GM20000 (cell line): Measurements from ENCODE around the gene IGFL4.

Experiments used
- DNase-seq: peaks from one replicate; pipeline ENCODE4 v3.0.0; 2012; ENCODE audit warnings: low spot score
- TF ChIP-seq, protein P1 (sequence below): IDR thresholded peaks from 2 replicates; pipeline ENCODE4 v1.5.1; 2012; ENCODE audit warnings: mild to moderate bottlenecking, control low read depth; ENCODE audit errors: extremely low read depth, missing control alignments

Gene IGFL4

DNA sequence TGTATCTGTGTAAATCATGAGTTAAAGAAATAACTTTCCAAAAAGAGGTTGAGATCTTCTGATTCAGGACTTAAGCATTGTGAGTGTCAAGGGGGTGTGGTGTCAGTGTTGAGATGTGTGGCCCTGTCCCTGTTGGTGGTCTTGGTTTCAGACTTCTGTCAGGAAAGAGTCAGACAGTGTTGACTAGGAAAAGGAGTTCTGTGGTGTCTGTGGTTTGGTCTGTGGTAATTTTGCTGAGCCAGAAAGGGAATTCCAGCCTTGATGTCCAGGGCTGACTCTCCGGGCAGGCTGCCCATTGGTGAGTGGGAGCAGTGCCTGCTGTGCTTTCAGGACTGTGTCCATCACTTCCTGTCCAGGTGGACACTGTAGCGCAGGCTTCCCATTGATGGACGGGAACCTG, 39.8 kb upstream of the IGFL4 start:
- no peak for DNase-seq
- TF ChIP-seq, protein P1, sequence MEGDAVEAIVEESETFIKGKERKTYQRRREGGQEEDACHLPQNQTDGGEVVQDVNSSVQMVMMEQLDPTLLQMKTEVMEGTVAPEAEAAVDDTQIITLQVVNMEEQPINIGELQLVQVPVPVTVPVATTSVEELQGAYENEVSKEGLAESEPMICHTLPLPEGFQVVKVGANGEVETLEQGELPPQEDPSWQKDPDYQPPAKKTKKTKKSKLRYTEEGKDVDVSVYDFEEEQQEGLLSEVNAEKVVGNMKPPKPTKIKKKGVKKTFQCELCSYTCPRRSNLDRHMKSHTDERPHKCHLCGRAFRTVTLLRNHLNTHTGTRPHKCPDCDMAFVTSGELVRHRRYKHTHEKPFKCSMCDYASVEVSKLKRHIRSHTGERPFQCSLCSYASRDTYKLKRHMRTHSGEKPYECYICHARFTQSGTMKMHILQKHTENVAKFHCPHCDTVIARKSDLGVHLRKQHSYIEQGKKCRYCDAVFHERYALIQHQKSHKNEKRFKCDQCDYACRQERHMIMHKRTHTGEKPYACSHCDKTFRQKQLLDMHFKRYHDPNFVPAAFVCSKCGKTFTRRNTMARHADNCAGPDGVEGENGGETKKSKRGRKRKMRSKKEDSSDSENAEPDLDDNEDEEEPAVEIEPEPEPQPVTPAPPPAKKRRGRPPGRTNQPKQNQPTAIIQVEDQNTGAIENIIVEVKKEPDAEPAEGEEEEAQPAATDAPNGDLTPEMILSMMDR: no peak

DNA sequence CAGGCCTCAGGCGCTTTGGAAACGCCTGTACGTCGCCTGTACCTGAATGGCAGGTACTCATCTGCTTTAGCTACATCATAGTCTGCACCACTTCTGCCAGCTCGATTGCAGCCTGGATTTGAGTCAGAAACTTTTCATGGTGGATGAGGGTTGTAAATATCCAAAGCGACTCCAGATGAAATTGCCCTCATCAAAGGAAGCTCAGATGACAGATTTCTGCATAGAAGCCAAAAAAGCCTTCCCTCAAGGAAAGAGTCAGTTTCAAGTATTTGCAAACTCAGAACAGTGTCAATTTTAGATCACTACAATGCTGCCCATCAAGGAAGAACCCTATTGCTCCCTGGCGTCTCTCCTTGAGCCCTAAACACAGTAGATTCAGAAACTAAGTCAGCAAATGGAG, 38.8 kb upstream of the IGFL4 start:
- DNase-seq: no peak
- TF ChIP-seq, protein P1: no peak

DNA sequence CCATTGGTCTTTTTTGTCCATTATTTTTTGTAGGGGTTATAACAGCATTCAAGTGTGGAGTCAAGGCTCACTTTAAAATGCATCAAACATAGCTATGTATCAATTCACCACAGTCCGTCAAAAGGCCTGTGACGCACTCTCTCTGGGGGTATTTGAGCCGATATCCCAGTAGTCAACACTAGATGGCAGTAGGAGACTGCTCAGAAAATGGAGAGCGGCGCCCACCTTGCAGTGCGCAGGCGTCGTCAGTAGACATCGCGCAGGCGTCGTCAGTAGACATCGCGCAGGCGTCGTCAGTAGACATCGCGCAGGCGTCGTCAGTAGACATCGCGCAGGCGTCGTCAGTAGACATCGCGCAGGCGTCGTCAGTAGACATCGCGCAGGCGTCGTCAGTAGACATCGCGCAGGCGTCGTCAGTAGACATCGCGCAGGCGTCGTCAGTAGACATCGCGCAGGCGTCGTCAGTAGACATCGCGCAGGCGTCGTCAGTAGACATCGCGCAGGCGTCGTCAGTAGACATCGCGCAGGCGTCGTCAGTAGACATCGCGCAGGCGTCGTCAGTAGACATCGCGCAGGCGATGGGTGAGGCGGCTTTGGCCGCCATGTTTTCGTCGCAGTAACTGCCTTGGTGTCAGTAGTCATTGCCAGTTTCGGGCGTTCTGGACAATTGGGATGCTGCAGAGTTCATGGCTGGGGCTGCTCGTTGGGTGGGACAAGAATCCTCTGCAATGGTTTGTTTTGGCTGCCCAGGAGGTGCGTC, 38.0 kb upstream of the IGFL4 start:
- TF ChIP-seq, protein P1: peak; percentile 10
- DNase-seq: peak; percentile 53

DNA sequence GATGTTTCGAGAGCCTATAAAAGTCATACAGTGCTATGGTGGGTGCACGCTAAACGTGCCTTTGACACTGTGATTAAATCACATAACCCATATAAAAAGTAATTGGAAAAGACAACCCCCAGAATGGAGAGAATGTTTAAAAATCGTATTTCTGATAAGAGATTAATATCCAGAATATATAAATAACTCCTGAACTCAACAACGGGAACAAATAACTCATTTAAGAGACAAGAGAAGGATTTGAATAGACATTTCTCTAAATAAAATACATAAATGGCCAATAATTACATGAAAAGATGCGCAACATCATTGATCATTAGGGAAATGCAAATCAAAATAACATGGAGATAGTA, 37.0 kb upstream of the IGFL4 start:
- TF ChIP-seq, protein P1: no peak
- no peak for DNase-seq

DNA sequence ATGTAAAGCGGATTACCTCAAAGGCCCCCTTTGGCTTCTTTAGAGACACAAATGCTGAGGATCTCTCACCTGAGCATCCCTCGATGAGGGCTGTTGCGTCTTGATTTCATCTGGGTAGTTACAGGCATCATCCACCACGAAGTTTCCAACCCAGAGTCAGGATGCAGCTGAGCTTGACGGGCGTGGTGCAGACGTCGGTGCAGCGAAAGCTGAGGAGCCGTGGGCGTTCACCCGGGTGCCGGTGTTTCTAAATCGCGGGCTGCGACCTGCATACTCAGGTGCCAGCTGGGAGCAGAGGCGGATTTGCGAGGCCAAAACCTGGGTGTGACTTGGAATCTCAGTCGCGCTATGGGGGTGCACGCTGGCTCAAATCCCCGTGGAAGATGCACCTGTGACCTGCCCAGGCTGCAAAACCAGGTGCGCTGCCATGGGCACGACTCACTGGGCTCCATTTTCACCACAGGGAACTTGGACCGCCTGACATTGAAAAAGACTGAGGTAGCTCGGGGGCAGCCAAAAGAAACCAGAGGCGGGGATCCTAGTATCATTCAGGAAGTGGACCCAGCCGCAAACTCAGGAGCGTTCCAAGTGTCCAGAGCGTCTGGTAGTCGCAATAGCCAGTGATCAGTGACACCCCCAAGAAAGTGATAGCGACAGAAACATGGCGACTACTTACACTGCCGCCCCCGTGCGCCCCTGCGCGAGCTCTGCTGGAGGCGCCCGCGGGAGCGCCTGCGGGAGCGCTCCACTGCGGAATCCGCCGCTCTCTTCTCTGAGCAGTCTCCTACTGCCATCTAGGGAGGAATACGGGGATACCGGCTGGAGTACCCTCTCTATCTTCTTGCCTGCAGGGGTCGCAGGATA, 36.4 kb upstream of the IGFL4 start:
- DNase-seq: peak; percentile 65
- TF ChIP-seq, protein P1: peak; percentile 20

DNA sequence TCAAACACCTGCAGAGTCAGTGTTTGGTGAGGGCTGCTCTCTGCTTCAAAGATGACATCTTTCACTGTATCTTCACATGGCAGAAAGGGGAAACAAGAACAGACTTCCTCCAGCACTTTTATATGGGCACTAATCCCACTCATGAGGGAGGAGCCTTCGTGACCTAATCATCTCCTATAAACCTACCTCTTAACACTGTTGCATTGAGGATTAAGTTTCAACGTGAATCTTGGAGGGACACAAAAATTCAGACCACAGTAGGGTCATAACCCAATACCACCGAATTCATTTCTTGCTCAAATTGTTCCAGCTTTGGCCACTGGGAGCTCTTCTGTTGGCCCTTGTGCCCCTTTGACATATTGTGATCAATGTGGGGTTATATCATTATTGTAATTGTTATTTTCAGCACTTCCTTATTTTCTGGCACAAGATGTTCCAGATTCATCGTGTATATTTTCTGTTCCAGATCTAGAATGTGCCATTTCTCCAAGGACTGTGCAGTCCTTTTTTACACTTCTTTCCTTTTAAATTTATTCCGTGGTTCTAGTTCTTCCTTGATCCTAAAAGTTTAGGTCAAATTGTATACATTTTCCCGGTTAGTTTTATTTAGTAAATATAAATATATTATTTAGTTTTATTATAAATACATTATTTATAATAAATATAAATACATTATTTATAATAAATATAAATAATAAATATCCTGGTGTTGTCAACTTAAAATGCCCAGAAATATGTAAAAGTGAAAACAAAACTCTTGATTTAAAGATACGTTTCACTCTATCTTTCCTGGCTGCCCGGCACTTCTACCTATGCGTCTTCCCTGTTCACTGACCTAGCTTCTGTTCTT, 35.5 kb upstream of the IGFL4 start:
- no peak for DNase-seq
- TF ChIP-seq, protein P1: no peak
